GM19397 (cell line): ENCODE measurements around the gene CAPN11.

Experiments used
- ATAC-seq: cut with Tn5 transposase; IDR thresholded peaks from one replicate; pipeline ENCODE4 v1.9.1; 2021; ENCODE audit warnings: mild to moderate bottlenecking, moderate library complexity; ENCODE audit not compliant: unreplicated experiment

The CAPN11 gene

GRCh38 chr6:44202972-44203750 is 44.5 kb downstream of the CAPN11 start:
- no peak for ATAC-seq

- ATAC-seq, result no peak
Measured at GRCh38 chr6:44203955-44204354, 45.3 kb downstream of the CAPN11 start.

GRCh38 chr6:44207966-44208365 is 49.3 kb downstream of the CAPN11 start:
- no peak for ATAC-seq

GRCh38 chr6:44211284-44211683 is 52.7 kb downstream of the CAPN11 start:
- no peak for ATAC-seq

- no peak for ATAC-seq
Measured at GRCh38 chr6:44214307-44214706, 55.7 kb downstream of the CAPN11 start.

- ATAC-seq, result no peak
Measured at GRCh38 chr6:44216677-44217331, 58.2 kb downstream of the CAPN11 start, which contains the start of gene MYMX. MYMX (plus strand) TSS chr6:44216926; CDS start chr6:44217472, 546 bp downstream.

- no peak for ATAC-seq
Measured at GRCh38 chr6:44217332-44218143, 58.9 kb downstream of the CAPN11 start.

GRCh38 chr6:44219053-44219814 is 60.6 kb downstream of the CAPN11 start:
- peak; percentile 55 for ATAC-seq

- no peak for ATAC-seq
Measured at GRCh38 chr6:44219815-44220784, 61.5 kb downstream of the CAPN11 start.

- no peak for ATAC-seq
Measured at GRCh38 chr6:44220913-44221290, 62.3 kb downstream of the CAPN11 start.

- peak; percentile 29 for ATAC-seq
Measured at GRCh38 chr6:44221291-44221960, 62.8 kb downstream of the CAPN11 start.

GRCh38 chr6:44221961-44222335 is 63.3 kb downstream of the CAPN11 start:
- ATAC-seq, result no peak

GRCh38 chr6:44222486-44223318 is 64.1 kb downstream of the CAPN11 start:
- no peak for ATAC-seq

GRCh38 chr6:44223319-44224028 is 64.9 kb downstream of the CAPN11 start, which contains the start of gene SLC29A1:
SLC29A1 (plus strand) TSS chr6:44223595; CDS start chr6:44227314, 3,719 bp downstream.
- peak; percentile 44 for ATAC-seq

GRCh38 chr6:44224029-44224964 is 65.7 kb downstream of the CAPN11 start:
- ATAC-seq, result no peak

- no peak for ATAC-seq
Measured at GRCh38 chr6:44224965-44225305, 66.3 kb downstream of the CAPN11 start.
